T-cell (primary cell): ENCODE data around the gene MCM9. TPM values are rescaled to one million over a fixed set of nuclear protein-coding genes. Genes with fewer than 3 reads are reported as not detected.
"Not testable (repeated sequence)": the region's sequence is repeated elsewhere in the genome, so short reads cannot be mapped to it uniquely, and the experiment has no call there.

ENCODE experiments used
- ATAC-seq, 4 experiments: fragments of 200-7000 bp in 3 of 4; fragments of 150-1000 bp in 1 of 4; cut with Tn5 transposase; replicated peaks in 1 of 4; 1 replicate in 3 of 4; 2 replicates in 1 of 4; pipeline ENCODE4 v1.10.0; 2021; ENCODE audit warnings: moderate library complexity in 3 of 4, mild to moderate bottlenecking in 2 of 4, moderate number of reproducible peaks in 1 of 4
- CTCF ChIA-PET, 2 donors: fragments of 300-600 bp; sonication (Branson Sonifier 250); formaldehyde crosslinking; loops; one replicate each; lab custom pipeline; 2022; ENCODE audit warnings: antibody characterized with exemption in 2 of 2; lab: Charles Lee
- POLR2A ChIA-PET, 2 donors: fragments of 300-600 bp; sonication (Branson Sonifier 250); formaldehyde crosslinking; loops; one replicate each; lab custom pipeline; 2022; ENCODE audit warnings: antibody characterized with exemption in 2 of 2; lab: Charles Lee
- DNase-seq, 35 experiments: peaks; one replicate each; pipeline versions ENCODE4 v3.0.0 to v3.0.0-alpha.2; 2013 to 2023
- H3K27ac ChIP-seq: one replicate; pipeline ENCODE4 v1.5.1; 2013; ENCODE audit warnings: low read length
- H3K27me3 ChIP-seq, 2 experiments: replicated peaks in 1 of 2; 1 replicate in 1 of 2; 2 replicates in 1 of 2; pipeline versions ENCODE4 v1.6.1 to v1.7.0; 2013; ENCODE audit warnings: low read length in 1 of 2, mixed read lengths in 1 of 2; ENCODE audit not compliant: control insufficient read depth in 2 of 2, insufficient read depth in 2 of 2; ENCODE audit errors: extremely low read depth in 1 of 2
- H3K36me3 ChIP-seq, 2 donors: 1 replicate in 1 of 2; 2 replicates in 1 of 2; pipeline versions ENCODE4 v1.6.1 to v1.7.0; 2013; ENCODE audit warnings: low read length in 1 of 2; ENCODE audit not compliant: control insufficient read depth in 2 of 2, insufficient read depth in 1 of 2; ENCODE audit errors: extremely low read depth in 1 of 2
- H3K4me1 ChIP-seq, 2 experiments: 1 replicate in 1 of 2; 2 replicates in 1 of 2; pipeline versions ENCODE4 v1.6.1 to v1.7.0; 2013; ENCODE audit warnings: low read length in 2 of 2, mixed read lengths in 1 of 2; ENCODE audit not compliant: insufficient read depth in 2 of 2, control insufficient read depth in 1 of 2; ENCODE audit errors: extremely low read depth in 1 of 2
- H3K4me3 ChIP-seq, 2 donors: 1 replicate in 1 of 2; 2 replicates in 1 of 2; pipeline versions ENCODE4 v1.5.1 to v1.7.0; 2013; ENCODE audit warnings: mild to moderate bottlenecking in 2 of 2, low read length in 1 of 2, moderate library complexity in 1 of 2; ENCODE audit not compliant: control insufficient read depth in 1 of 2; ENCODE audit errors: extremely low read depth in 1 of 2
- H3K9me3 ChIP-seq: 2 replicates; pipeline ENCODE4 v1.7.0; 2013
- H3K27ac Mint-ChIP-seq, 2 donors: one replicate each; pipeline ENCODE4 v1.8.0; 2020 to 2021; ENCODE audit warnings: mild to moderate bottlenecking in 2 of 2, mixed read lengths in 2 of 2
- H3K27me3 Mint-ChIP-seq, 2 donors: one replicate each; pipeline ENCODE4 v1.8.0; 2021 to 2022; ENCODE audit warnings: mixed read lengths in 2 of 2
- H3K36me3 Mint-ChIP-seq: one replicate; pipeline ENCODE4 v1.8.0; 2021; ENCODE audit warnings: mixed read lengths
- H3K4me1 Mint-ChIP-seq, 3 donors: one replicate each; pipeline ENCODE4 v1.8.0; 2020 to 2022; ENCODE audit warnings: mixed read lengths in 3 of 3, mild to moderate bottlenecking in 1 of 3
- H3K4me3 Mint-ChIP-seq, 3 donors: one replicate each; pipeline ENCODE4 v1.8.0; 2020 to 2022; ENCODE audit warnings: mild to moderate bottlenecking in 3 of 3, mixed read lengths in 3 of 3, moderate library complexity in 3 of 3
- H3K9me3 Mint-ChIP-seq, 3 donors: one replicate each; pipeline ENCODE4 v1.8.0; 2020 to 2022; ENCODE audit warnings: mixed read lengths in 3 of 3
- WGBS: methylation state at CpG from one replicate; pipeline ENCODE4 v1.1.5; 2013; ENCODE audit warnings: missing lambda C conversion rate; ENCODE audit not compliant: insufficient coverage; 5-methylcytosine and 5-hydroxymethylcytosine counted together
- total RNA-seq, 35 experiments: library from RNA in 6 of 35; stranded (reverse) in 6 of 35; fragments of 120-200 nt in 1 of 35; gene quantifications; one replicate each; pipeline versions ENCODE4 v1.2.1 to v1.2.4 and lab custom pipeline; 2013 to 2026

The MCM9 gene
- total RNA-seq, 5 donors from 2014 or later (not counting 1 experiment from before 2014, with no cell fraction given), result 27.9 to 34.8 (median 31.4) TPM

- ChIA-PET CTCF (interaction anchor here in 1 of 2 donors (1.1 kb wide), 1 partner anchor 24 kb away, joined by 3 read pairs; no protein-coding TSS in a partner anchor), POLR2A (interaction anchor here (0.7 to 1.0 kb wide), 4 partner anchors 18 to 235 kb away, joined by 3 to 5 read pairs (median 4); no protein-coding TSS in a partner anchor)
- Histone ChIP-seq H3K4me1 (no peaks in the 10 kb centered on the region), H3K27me3 (no peaks in the 10 kb centered on the region), H3K4me3 (no peak overlapping the region), H3K9me3 (peaks cover 3% of the 10 kb centered on the region), H3K36me3 (no peaks in the 10 kb centered on the region), H3K27ac (no peak overlapping the region)
- DNase-seq, result no peak
- peaks cover 46 to 68% (median 56%) of the 10 kb centered on the region in 3 donors for H3K4me1 Mint-ChIP-seq
- no peak for ATAC-seq
- peaks cover 0 to 11% (median 5%) of the 10 kb centered on the region in 3 donors for H3K9me3 Mint-ChIP-seq
- H3K36me3 Mint-ChIP-seq, result peaks cover 43% of the 10 kb centered on the region
- no peak overlapping the region for H3K27ac Mint-ChIP-seq
- no peak overlapping the region for H3K4me3 Mint-ChIP-seq
- no CpG with 5 or more reads among the region's 2 CpGs for WGBS
- no peaks in the 10 kb centered on the region for H3K27me3 Mint-ChIP-seq
Measured at GRCh38 chr6:118872726-118873125, 62.2 kb downstream of the MCM9 start.

DNA sequence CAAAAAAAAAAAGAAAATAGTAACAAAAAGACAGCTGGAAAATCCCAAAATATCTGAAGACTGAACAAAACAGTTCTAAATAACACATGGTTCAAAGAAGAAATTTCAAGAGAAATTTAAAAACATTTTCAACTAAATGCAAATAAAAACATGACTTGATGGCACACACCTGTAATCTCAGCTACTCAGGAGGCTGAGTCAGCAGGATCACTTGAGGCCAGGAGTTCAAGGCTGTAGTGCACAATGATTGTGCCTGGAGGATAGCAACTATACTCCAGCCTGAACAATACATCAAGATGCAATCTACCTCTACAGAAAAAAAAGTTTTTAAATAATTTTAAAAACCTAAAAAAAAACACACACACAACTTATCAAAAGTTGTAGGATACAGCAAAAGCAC, 62.6 kb downstream of the MCM9 start:
- Histone ChIP-seq H3K36me3 (no peaks in the 10 kb centered on the region), H3K4me1 (no peaks in the 10 kb centered on the region), H3K4me3 (no peak overlapping the region), H3K27ac (no peak overlapping the region), H3K9me3 (peaks cover 3% of the 10 kb centered on the region), H3K27me3 (no peaks in the 10 kb centered on the region)
- no peaks in the 10 kb centered on the region for H3K27me3 Mint-ChIP-seq
- ATAC-seq, result no peak
- H3K27ac Mint-ChIP-seq, result no peak overlapping the region
- CTCF ChIA-PET, result interaction anchor here in 1 of 2 donors (1.1 kb wide), 1 partner anchor 24 kb away, joined by 3 read pairs; no protein-coding TSS in a partner anchor
- H3K9me3 Mint-ChIP-seq, result peaks cover 0 to 11% (median 5%) of the 10 kb centered on the region in 3 donors
- peaks cover 40% of the 10 kb centered on the region for H3K36me3 Mint-ChIP-seq
- peaks cover 42 to 64% (median 52%) of the 10 kb centered on the region in 3 donors for H3K4me1 Mint-ChIP-seq
- H3K4me3 Mint-ChIP-seq, result no peak overlapping the region
- DNase-seq, result no peak
- POLR2A ChIA-PET, result interaction anchor here in 1 of 2 donors (0.7 to 1.0 kb wide), 2 partner anchors 19 to 114 kb away, joined by 3 to 5 read pairs; no protein-coding TSS in a partner anchor

- Mint-ChIP-seq H3K27ac (no peak overlapping the region), H3K36me3 (peaks cover 40% of the 10 kb centered on the region), H3K4me3 (no peak overlapping the region), H3K4me1 (peaks cover 40 to 56% (median 46%) of the 10 kb centered on the region in 3 donors), H3K27me3 (no peaks in the 10 kb centered on the region), H3K9me3 (peaks cover 3 to 17% (median 8%) of the 10 kb centered on the region in 3 donors)
- CTCF ChIA-PET, result no interaction called here
- POLR2A ChIA-PET, result no interaction called here
- Histone ChIP-seq H3K36me3 (no peaks in the 10 kb centered on the region), H3K9me3 (peaks cover 3% of the 10 kb centered on the region), H3K4me1 (no peaks in the 10 kb centered on the region), H3K27ac (no peak overlapping the region), H3K4me3 (no peak overlapping the region), H3K27me3 (no peaks in the 10 kb centered on the region)
- ATAC-seq (no peak), DNase-seq (no peak)
- WGBS, result 88% methylated on average over 1 of the region's 5 CpGs
Measured at GRCh38 chr6:118871331-118871730, 63.6 kb downstream of the MCM9 start.

DNA sequence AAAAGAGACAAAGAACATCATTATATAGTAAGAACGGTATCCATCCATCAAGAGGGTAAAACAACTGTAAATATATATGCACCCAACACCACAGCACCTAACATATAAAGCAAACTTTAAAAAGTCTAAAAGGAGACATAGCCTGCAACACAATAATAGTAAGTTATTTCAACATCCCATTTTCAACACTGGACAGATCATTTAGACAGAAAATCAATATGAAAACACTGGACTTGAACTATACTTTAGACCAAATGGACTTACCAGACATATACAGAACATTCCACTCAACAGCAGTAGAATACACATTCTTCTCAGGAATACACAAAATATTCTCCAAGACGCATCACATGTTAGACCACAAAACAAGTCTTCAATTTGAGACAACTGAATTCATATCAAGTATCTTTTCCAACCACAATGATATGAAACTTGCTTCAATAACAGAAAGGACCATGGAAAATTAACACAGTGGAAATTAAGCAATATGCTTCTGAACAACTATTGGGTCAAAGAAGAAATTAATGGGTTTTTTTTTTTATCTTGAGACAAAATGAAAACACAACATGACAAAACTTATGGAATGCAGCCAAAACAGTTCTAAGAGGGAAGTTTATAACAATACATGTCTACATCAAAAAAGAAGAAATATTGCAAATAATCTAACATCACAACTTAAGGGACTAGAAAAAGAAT, 64.9 kb downstream of the MCM9 start:
- peaks cover 44% of the 10 kb centered on the region for H3K36me3 Mint-ChIP-seq
- DNase-seq (no peak), ATAC-seq (no peak)
- Histone ChIP-seq H3K27ac (no peak overlapping the region), H3K9me3 (peaks cover 3% of the 10 kb centered on the region), H3K36me3 (no peaks in the 10 kb centered on the region), H3K27me3 (no peaks in the 10 kb centered on the region), H3K4me1 (no peaks in the 10 kb centered on the region), H3K4me3 (no peak overlapping the region)
- ChIA-PET POLR2A (interaction anchor here in 1 of 2 donors (0.6 kb wide), 1 partner anchor 157 kb away, joined by 3 read pairs; no protein-coding TSS in a partner anchor), CTCF (no interaction called here)
- WGBS, result 33% methylated on average over 1 of the region's 2 CpGs
- no peaks in the 10 kb centered on the region for H3K27me3 Mint-ChIP-seq
- H3K27ac Mint-ChIP-seq, result no peak overlapping the region
- H3K4me1 Mint-ChIP-seq, result peaks cover 47 to 69% (median 55%) of the 10 kb centered on the region in 3 donors
- no peak overlapping the region for H3K4me3 Mint-ChIP-seq
- peaks cover 10 to 24% (median 13%) of the 10 kb centered on the region in 3 donors for H3K9me3 Mint-ChIP-seq

- Histone ChIP-seq H3K27me3 (no peaks in the 10 kb centered on the region), H3K4me1 (peaks cover 0 to 1% of the 10 kb centered on the region in 2 experiments), H3K27ac (no peak overlapping the region), H3K9me3 (peaks cover 3% of the 10 kb centered on the region), H3K4me3 (no peak overlapping the region), H3K36me3 (no peaks in the 10 kb centered on the region)
- peaks cover 10 to 24% (median 13%) of the 10 kb centered on the region in 3 donors for H3K9me3 Mint-ChIP-seq
- H3K27me3 Mint-ChIP-seq, result no peaks in the 10 kb centered on the region
- DNase-seq, result no peak
- peaks cover 44% of the 10 kb centered on the region for H3K36me3 Mint-ChIP-seq
- CTCF ChIA-PET, result no interaction called here
- no peak overlapping the region for H3K4me3 Mint-ChIP-seq
- POLR2A ChIA-PET, result no interaction called here
- no peak for ATAC-seq
- WGBS, result no CpG with 5 or more reads among the region's 2 CpGs
- peaks cover 52 to 73% (median 59%) of the 10 kb centered on the region in 3 donors for H3K4me1 Mint-ChIP-seq
- no peak overlapping the region for H3K27ac Mint-ChIP-seq
Measured at GRCh38 chr6:118869350-118869749, 65.6 kb downstream of the MCM9 start.

- H3K4me3 ChIP-seq, POLR2A ChIA-PET, DNase-seq, H3K27ac Mint-ChIP-seq, H3K27me3 Mint-ChIP-seq, H3K27ac ChIP-seq, H3K4me3 Mint-ChIP-seq, H3K36me3 ChIP-seq, H3K4me1 ChIP-seq, CTCF ChIA-PET, H3K9me3 ChIP-seq, H3K27me3 ChIP-seq, ATAC-seq: not testable (repeated sequence)
- H3K36me3 Mint-ChIP-seq, result peaks cover 44% of the 10 kb centered on the region
- no CpG with 5 or more reads among the region's 2 CpGs for WGBS
- H3K9me3 Mint-ChIP-seq, result peaks cover 10 to 24% (median 13%) of the 10 kb centered on the region in 3 donors
- H3K4me1 Mint-ChIP-seq, result peaks cover 54 to 73% (median 62%) of the 10 kb centered on the region in 3 donors
Measured at GRCh38 chr6:118868901-118869300, 66.1 kb downstream of the MCM9 start.
